Measurements from ENCODE around the gene ZNF555. TPM values are rescaled to one million over a fixed set of nuclear protein-coding genes. Genes with fewer than 3 reads are reported as not detected.

ZNF555 gene
- total and polyA plus RNA-seq, 2 of the 13 experiments (the other 11 are each of a cell fraction or from before 2014, with no cell fraction given), result 5.0 to 8.0 TPM

DNA sequence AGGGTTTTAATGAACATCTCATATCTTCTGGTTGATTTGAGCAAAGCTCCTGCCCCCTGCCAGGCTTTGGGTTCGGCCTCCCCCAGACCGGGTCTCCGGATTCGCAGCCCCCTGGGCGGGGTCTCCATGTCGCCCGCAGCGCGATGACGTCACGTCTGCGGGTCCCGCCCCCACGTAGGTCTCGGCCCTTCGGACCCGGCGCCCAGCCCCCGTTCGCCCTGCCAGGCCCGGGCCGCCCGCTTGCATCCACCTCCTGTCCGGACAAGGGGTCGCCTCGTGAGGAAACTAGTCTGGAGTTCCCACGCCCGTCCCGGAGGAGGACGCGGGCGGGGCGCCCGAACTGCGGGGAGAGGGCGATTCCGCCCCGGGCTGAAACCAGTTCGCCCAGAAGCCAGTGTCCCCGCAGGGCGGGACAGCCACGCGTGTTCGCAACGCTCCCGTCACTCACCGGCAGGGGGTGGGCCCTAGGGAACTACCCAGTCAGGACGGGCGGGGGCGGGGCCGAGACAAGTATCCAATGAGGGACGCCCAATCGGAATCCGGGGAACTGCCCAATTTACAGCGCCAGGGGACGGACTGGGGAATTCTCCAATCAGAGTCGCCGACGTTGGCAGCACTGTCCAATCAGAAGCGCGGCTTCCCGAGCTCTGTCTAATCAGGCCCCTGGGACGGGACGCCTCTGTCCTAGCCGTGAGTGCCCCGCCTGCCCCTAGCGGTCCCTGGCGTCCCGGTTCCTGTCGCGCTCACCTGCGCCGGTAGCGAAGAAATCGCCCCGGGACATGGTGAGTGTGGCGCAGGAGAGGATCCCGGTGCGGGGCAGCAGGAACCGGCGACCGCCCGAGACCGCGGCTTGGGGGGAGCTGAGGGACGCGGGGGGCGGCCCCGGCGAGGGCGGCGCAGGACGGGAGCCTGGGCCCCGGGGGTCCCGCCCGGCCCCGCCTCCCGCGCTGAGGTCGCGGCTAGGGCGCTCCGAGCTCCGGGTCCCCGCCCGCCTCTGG, at the start of gene ZNF555 (continued):
- TF ChIP-seq, protein P1, sequence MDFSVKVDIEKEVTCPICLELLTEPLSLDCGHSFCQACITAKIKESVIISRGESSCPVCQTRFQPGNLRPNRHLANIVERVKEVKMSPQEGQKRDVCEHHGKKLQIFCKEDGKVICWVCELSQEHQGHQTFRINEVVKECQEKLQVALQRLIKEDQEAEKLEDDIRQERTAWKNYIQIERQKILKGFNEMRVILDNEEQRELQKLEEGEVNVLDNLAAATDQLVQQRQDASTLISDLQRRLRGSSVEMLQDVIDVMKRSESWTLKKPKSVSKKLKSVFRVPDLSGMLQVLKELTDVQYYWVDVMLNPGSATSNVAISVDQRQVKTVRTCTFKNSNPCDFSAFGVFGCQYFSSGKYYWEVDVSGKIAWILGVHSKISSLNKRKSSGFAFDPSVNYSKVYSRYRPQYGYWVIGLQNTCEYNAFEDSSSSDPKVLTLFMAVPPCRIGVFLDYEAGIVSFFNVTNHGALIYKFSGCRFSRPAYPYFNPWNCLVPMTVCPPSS (IDR thresholded peaks at IDR 0.05), result no peak
- peak; percentile 79; the same call in 1 of the 2 replicates for TF ChIP-seq ZNF614 (CRISPR knock-in tag; IDR thresholded peaks at IDR 0.05; ENCODE audit: borderline replicate concordance)
- peak; percentile 96 for TF ChIP-seq KDM2A (CRISPR knock-in tag; IDR thresholded peaks at IDR 0.05; ENCODE audit: borderline replicate concordance, low read depth)
- TF ChIP-seq TBX2 (CRISPR knock-in tag; IDR thresholded peaks at IDR 0.05; ENCODE audit: borderline replicate concordance), result peak; percentile 77
- TF ChIP-seq, protein P2, sequence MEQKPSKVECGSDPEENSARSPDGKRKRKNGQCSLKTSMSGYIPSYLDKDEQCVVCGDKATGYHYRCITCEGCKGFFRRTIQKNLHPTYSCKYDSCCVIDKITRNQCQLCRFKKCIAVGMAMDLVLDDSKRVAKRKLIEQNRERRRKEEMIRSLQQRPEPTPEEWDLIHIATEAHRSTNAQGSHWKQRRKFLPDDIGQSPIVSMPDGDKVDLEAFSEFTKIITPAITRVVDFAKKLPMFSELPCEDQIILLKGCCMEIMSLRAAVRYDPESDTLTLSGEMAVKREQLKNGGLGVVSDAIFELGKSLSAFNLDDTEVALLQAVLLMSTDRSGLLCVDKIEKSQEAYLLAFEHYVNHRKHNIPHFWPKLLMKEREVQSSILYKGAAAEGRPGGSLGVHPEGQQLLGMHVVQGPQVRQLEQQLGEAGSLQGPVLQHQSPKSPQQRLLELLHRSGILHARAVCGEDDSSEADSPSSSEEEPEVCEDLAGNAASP (CRISPR knock-in tag; IDR thresholded peaks at IDR 0.05; ENCODE audit: borderline replicate concordance), result peak; percentile 36; the same call in 1 of the 2 replicates
- 0 out of 2 replicates have a peak, but pooled peaks have one; percentile 51 for TF ChIP-seq CAMTA2 (CRISPR knock-in tag; IDR thresholded peaks at IDR 0.05; ENCODE audit: borderline replicate concordance)
- peak; percentile 34 for TF ChIP-seq PHF5A (CRISPR knock-in tag; IDR thresholded peaks at IDR 0.05; ENCODE audit: low read depth, unreplicated experiment)
- peak; percentile 89 for TF ChIP-seq RBFOX2 (IDR thresholded peaks at IDR 0.05; ENCODE audit: low read depth, low read length)
- TF ChIP-seq HES4 (CRISPR knock-in tag; IDR thresholded peaks at IDR 0.05; ENCODE audit: borderline replicate concordance), result 0 out of 2 replicates have a peak, but pooled peaks have one; percentile 47
- no peak for TF ChIP-seq ZNF180 (CRISPR knock-in tag; IDR thresholded peaks at IDR 0.05; ENCODE audit: borderline replicate concordance, low read depth)
- TF ChIP-seq AHR (CRISPR knock-in tag; IDR thresholded peaks at IDR 0.05), result peak; percentile 62; the same call in 1 of the 2 replicates
- TF ChIP-seq ZNF331 (CRISPR knock-in tag; IDR thresholded peaks at IDR 0.05), result peak; percentile 35; the same call in 1 of the 2 replicates
- TF ChIP-seq ZNF329 (CRISPR knock-in tag; IDR thresholded peaks at IDR 0.05; ENCODE audit: low read depth), result 0 out of 2 replicates have a peak, but pooled peaks have one; percentile 54
- 0 out of 2 replicates have a peak, but pooled peaks have one; percentile 25 for TF ChIP-seq SP5 (CRISPR knock-in tag; IDR thresholded peaks at IDR 0.05; ENCODE audit: borderline replicate concordance, low read depth)
- no peak for TF ChIP-seq ZNF17 (CRISPR knock-in tag; IDR thresholded peaks at IDR 0.05)
- no peak for TF ChIP-seq ZNF20 (CRISPR knock-in tag; IDR thresholded peaks at IDR 0.05)
- TF ChIP-seq DMAP1 (CRISPR knock-in tag; IDR thresholded peaks at IDR 0.05), result peak; percentile 86
- TF ChIP-seq, protein P3, sequence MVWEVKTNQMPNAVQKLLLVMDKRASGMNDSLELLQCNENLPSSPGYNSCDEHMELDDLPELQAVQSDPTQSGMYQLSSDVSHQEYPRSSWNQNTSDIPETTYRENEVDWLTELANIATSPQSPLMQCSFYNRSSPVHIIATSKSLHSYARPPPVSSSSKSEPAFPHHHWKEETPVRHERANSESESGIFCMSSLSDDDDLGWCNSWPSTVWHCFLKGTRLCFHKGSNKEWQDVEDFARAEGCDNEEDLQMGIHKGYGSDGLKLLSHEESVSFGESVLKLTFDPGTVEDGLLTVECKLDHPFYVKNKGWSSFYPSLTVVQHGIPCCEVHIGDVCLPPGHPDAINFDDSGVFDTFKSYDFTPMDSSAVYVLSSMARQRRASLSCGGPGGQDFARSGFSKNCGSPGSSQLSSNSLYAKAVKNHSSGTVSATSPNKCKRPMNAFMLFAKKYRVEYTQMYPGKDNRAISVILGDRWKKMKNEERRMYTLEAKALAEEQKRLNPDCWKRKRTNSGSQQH (CRISPR knock-in tag; IDR thresholded peaks at IDR 0.05; ENCODE audit: low read depth), result peak; percentile 57; the same call in 1 of the 2 replicates
- TF ChIP-seq MBD4 (IDR thresholded peaks at IDR 0.05; ENCODE audit: borderline replicate concordance, low read length), result no peak
- 0 out of 2 replicates have a peak, but pooled peaks have one; percentile 55 for TF ChIP-seq ZNF775 (CRISPR knock-in tag; IDR thresholded peaks at IDR 0.05; ENCODE audit: borderline replicate concordance)
- TF ChIP-seq, protein P4, sequence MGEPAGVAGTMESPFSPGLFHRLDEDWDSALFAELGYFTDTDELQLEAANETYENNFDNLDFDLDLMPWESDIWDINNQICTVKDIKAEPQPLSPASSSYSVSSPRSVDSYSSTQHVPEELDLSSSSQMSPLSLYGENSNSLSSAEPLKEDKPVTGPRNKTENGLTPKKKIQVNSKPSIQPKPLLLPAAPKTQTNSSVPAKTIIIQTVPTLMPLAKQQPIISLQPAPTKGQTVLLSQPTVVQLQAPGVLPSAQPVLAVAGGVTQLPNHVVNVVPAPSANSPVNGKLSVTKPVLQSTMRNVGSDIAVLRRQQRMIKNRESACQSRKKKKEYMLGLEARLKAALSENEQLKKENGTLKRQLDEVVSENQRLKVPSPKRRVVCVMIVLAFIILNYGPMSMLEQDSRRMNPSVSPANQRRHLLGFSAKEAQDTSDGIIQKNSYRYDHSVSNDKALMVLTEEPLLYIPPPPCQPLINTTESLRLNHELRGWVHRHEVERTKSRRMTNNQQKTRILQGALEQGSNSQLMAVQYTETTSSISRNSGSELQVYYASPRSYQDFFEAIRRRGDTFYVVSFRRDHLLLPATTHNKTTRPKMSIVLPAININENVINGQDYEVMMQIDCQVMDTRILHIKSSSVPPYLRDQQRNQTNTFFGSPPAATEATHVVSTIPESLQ (CRISPR knock-in tag; conservative IDR thresholded peaks at IDR 0.05), result no peak
- TF ChIP-seq REPIN1 (CRISPR knock-in tag; IDR thresholded peaks at IDR 0.05; ENCODE audit: borderline replicate concordance, low read depth), result peak; percentile 84; the same call in 1 of the 2 replicates
